ENCODE measurements around the gene ZNF526.

DNA sequence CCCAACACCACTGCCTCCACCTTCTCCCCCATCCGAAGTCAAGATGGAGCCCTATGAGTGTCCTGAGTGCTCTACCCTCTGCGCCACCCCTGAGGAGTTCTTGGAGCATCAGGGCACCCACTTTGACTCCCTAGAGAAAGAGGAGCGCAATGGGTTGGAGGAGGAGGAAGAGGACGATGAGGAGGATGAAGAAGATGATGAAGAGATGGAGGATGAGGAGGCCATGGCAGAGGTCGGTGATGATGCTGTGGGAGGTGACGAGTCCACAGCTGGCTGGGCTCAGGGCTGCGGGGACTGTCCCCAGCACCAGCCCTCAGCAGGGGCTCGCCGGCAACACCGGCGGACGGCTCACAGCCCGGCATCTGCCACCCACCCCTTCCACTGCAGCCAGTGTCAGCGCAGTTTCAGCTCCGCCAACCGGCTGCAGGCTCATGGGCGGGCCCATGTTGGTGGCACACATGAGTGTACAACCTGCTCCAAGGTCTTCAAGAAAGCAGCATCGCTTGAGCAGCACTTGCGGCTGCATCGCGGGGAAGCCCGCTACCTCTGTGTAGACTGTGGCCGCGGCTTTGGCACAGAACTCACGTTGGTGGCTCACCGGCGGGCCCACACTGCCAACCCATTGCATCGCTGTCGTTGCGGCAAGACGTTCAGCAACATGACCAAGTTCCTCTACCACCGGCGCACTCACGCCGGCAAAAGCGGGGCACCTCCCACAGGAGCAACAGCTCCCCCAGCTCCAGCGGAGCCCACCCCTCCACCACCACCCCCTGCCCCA, 5.0 kb downstream of the ZNF526 start:
- no peak for TF ChIP-seq YY1 (IDR thresholded peaks at IDR 0.05; ENCODE audit: insufficient read depth, insufficient read length)
- no peak for TF ChIP-seq SUZ12 (IDR thresholded peaks at IDR 0.05; ENCODE audit: extremely low read depth, insufficient read depth, insufficient read length)

Measured in NT2/D1 (cell line).